ENCODE data around the gene PAK1. TPM values are rescaled to one million over a fixed set of nuclear protein-coding genes. Genes with fewer than 3 reads are reported as not detected.

The PAK1 gene
- total RNA-seq, 1 experiment from 2014 or later: 26.1 TPM

DNA sequence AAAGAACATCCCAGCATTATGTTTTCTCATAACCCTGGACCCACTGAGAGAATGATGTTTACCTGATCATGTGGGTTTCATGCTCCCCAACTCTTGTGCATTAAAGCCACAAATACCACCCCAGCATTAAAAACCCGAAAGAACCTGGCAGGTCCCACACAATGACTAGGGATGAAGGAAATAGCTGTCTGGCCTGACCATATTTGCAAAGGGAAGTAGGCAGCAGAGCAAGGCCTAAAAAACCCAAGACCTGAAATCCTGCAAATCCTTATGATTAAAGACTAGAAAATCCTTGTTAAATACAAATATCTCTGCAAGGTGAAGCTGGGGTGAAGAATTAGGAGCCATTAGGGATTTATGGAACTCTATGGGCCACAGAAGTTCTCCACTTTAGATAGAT is 23.7 kb downstream of the PAK1 start:
- ChIA-PET CTCF (no interaction called here), POLR2A (ENCODE audit: unreplicated experiment) (no interaction called here)
- Histone ChIP-seq H3F3A (ENCODE audit: low read length, unreplicated experiment) (no peaks in the 10 kb centered on the region), H2AFZ (ENCODE audit: low read length) (no peak overlapping the region), H3K9ac (ENCODE audit: low read length) (no peak overlapping the region), H3K4me3 (ENCODE audit: low read length) (no peak overlapping the region), H3K9me2 (replicated peaks; ENCODE audit: low read length) (no peaks in the 10 kb centered on the region), H3K4me1 (ENCODE audit: insufficient read depth, low read length) (no peaks in the 10 kb centered on the region), H3K27ac (ENCODE audit: low read length) (no peak overlapping the region), H3K36me3 (ENCODE audit: low read depth, low read length) (no peaks in the 10 kb centered on the region), H3K27me3 (ENCODE audit: low read length) (peaks cover 2% of the 10 kb centered on the region; the same call in 1 of the 2 replicates), H3K79me2 (ENCODE audit: low read length) (no peaks in the 10 kb centered on the region), H3K4me2 (ENCODE audit: low read length) (no peak overlapping the region), H3K9me3 (ENCODE audit: low read length) (no peaks in the 10 kb centered on the region), H4K20me1 (ENCODE audit: low read length) (no peaks in the 10 kb centered on the region)
- intact Hi-C loops (cut with micrococcal nuclease): no loop called here
- DNase-seq: no peak
- TF ChIP-seq EZH2phosphoT487 (IDR thresholded peaks at IDR 0.05; ENCODE audit: borderline replicate concordance, low read length) (no peak), EZH2 (IDR thresholded peaks at IDR 0.05; ENCODE audit: low read length, unreplicated experiment) (no peak), CTCF (conservative IDR thresholded peaks at IDR 0.05; ENCODE audit: low read depth, low read length) (no peak)
- ATAC-seq: no peak
- no TSS peak for BruUV-seq (replicated peaks)

DNA sequence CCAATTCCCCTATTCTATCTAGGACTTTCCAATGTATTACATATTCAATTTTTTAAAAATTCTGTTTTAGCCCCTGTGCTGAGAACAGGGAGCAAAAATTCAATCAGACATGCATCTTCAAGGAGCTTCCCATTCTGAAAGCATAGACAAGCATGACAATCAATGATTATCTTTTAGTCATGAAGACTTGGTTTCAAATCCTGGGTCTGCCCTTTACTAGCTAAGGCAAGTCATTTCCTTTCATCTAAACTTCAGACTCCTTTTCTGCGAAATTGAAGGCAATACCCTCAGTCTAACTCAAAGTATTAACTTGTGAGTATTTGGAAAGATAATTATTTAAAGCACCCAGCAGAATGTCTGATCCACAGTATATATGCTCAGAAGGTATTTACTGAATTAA is 24.1 kb downstream of the PAK1 start:
- H3K27ac ChIP-seq (ENCODE audit: low read length): no peak overlapping the region
- intact Hi-C loops (cut with micrococcal nuclease): no loop called here
- CTCF ChIA-PET: no interaction called here
- ATAC-seq: no peak
- H3K9me2 ChIP-seq (replicated peaks; ENCODE audit: low read length): no peaks in the 10 kb centered on the region
- H3K4me3 ChIP-seq (ENCODE audit: low read length): no peak overlapping the region
- H4K20me1 ChIP-seq (ENCODE audit: low read length): no peaks in the 10 kb centered on the region
- POLR2A ChIA-PET (ENCODE audit: unreplicated experiment): no interaction called here
- TF ChIP-seq EZH2phosphoT487 (IDR thresholded peaks at IDR 0.05; ENCODE audit: borderline replicate concordance, low read length) (no peak), EZH2 (IDR thresholded peaks at IDR 0.05; ENCODE audit: low read length, unreplicated experiment) (no peak), CTCF (conservative IDR thresholded peaks at IDR 0.05; ENCODE audit: low read depth, low read length) (no peak)
- no TSS peak for BruUV-seq (replicated peaks)
- no peak overlapping the region for H3K4me2 ChIP-seq (ENCODE audit: low read length)
- no peaks in the 10 kb centered on the region for H3K4me1 ChIP-seq (ENCODE audit: insufficient read depth, low read length)
- no peaks in the 10 kb centered on the region for H3K9me3 ChIP-seq (ENCODE audit: low read length)
- no peak overlapping the region for H3K9ac ChIP-seq (ENCODE audit: low read length)
- no peaks in the 10 kb centered on the region for H3K27me3 ChIP-seq (ENCODE audit: low read length)
- no peaks in the 10 kb centered on the region for H3F3A ChIP-seq (ENCODE audit: low read length, unreplicated experiment)
- H2AFZ ChIP-seq (ENCODE audit: low read length): no peak overlapping the region
- H3K36me3 ChIP-seq (ENCODE audit: low read depth, low read length): no peaks in the 10 kb centered on the region
- no peaks in the 10 kb centered on the region for H3K79me2 ChIP-seq (ENCODE audit: low read length)
- DNase-seq: no peak

GRCh38 chr11:77449060-77449521 is 24.8 kb downstream of the PAK1 start:
- no peak overlapping the region for H3K4me3 ChIP-seq (ENCODE audit: low read length)
- no peak for DNase-seq
- TF ChIP-seq EZH2 (IDR thresholded peaks at IDR 0.05; ENCODE audit: low read length, unreplicated experiment): no peak
- TF ChIP-seq CTCF (conservative IDR thresholded peaks at IDR 0.05; ENCODE audit: low read depth, low read length): no peak
- no peak for TF ChIP-seq EZH2phosphoT487 (IDR thresholded peaks at IDR 0.05; ENCODE audit: borderline replicate concordance, low read length)
- no peak overlapping the region for H3K27ac ChIP-seq (ENCODE audit: low read length)
- no peak overlapping the region for H3K4me2 ChIP-seq (ENCODE audit: low read length)
- no peaks in the 10 kb centered on the region for H3K27me3 ChIP-seq (ENCODE audit: low read length)
- intact Hi-C loops (cut with micrococcal nuclease): no loop called here
- ChIA-PET CTCF (interaction anchor here (0.6 kb wide), 1 partner anchor 97 kb away, joined by 3 read pairs; no protein-coding TSS in a partner anchor), POLR2A (ENCODE audit: unreplicated experiment) (no interaction called here)
- H4K20me1 ChIP-seq (ENCODE audit: low read length): no peaks in the 10 kb centered on the region
- no peaks in the 10 kb centered on the region for H3K36me3 ChIP-seq (ENCODE audit: low read depth, low read length)
- no TSS peak for BruUV-seq (replicated peaks)
- H3K9me3 ChIP-seq (ENCODE audit: low read length): no peaks in the 10 kb centered on the region
- H3K9me2 ChIP-seq (replicated peaks; ENCODE audit: low read length): no peaks in the 10 kb centered on the region
- ATAC-seq: no peak
- no peak overlapping the region for H3K9ac ChIP-seq (ENCODE audit: low read length)
- H3K4me1 ChIP-seq (ENCODE audit: insufficient read depth, low read length): no peaks in the 10 kb centered on the region
- no peak overlapping the region for H2AFZ ChIP-seq (ENCODE audit: low read length)
- no peaks in the 10 kb centered on the region for H3F3A ChIP-seq (ENCODE audit: low read length, unreplicated experiment)
- no peaks in the 10 kb centered on the region for H3K79me2 ChIP-seq (ENCODE audit: low read length)
